Pancreas (tissue), 10 donors: Measurements from ENCODE around the gene GRB14. TPM values are rescaled to one million over a fixed set of nuclear protein-coding genes. Genes with fewer than 3 reads are reported as not detected.

Source experiments
- ATAC-seq, 4 donors: fragments of 200-7000 bp; cut with Tn5 transposase; one replicate each; pipeline versions ENCODE4 v1.8.0 to v1.9.1; 2020; ENCODE audit warnings: mild to moderate bottlenecking in 4 of 4, moderate library complexity in 4 of 4
- DNase-seq, 6 donors: peaks; one replicate each; pipeline ENCODE4 v3.0.0-alpha.2; 2020
- FAIRE-seq: peaks from 2 replicates; lab custom pipeline; 2012; peaks lifted over from hg19 to GRCh38; lab: Jason Lieb, UNC
- H3K27ac ChIP-seq, 4 donors: fragments of 200-600 bp; sonication (generic); 1 replicate in 3 of 4; 2 replicates in 1 of 4; pipeline versions ENCODE4 v1.5.0 to v1.8.0; 2020
- H3K27me3 ChIP-seq, 4 donors: fragments of 200-600 bp; one replicate each; pipeline ENCODE4 v1.8.0; 2021
- H3K36me3 ChIP-seq, 3 donors: fragments of 200-600 bp; sonication (generic) in 1 of 3; one replicate each; pipeline versions ENCODE4 v1.5.0 to v1.8.0; 2020 to 2021
- H3K4me1 ChIP-seq, 3 donors: fragments of 200-600 bp; one replicate each; pipeline ENCODE4 v1.8.0; 2021
- H3K4me3 ChIP-seq, 4 donors: fragments of 200-600 bp; sonication (generic) in 2 of 4; one replicate each; pipeline versions ENCODE4 v1.5.0 to v1.8.0; 2020 to 2021
- H3K9me3 ChIP-seq, 4 donors: fragments of 200-600 bp; one replicate each; pipeline ENCODE4 v1.8.0; 2021
- WGBS, 2 donors: extraction: QIAGEN DNeasy Blood & Tissue Kit; methylation state at CpG; one replicate each; pipeline ENCODE4 v1.1.7; 2013; 5-methylcytosine and 5-hydroxymethylcytosine counted together
- intact Hi-C, 3 donors: fragments of 100-400 bp; cut with DNase I; formaldehyde crosslinking; loops; one replicate each; pipeline versions ENCODE4 v1.11.1 to v1.14.2; 2022
- polyA plus RNA-seq, 2 donors: library from polyadenylated mRNA; stranded (reverse); fragments of 200-250 nt; gene quantifications; one replicate each; pipeline ENCODE4 v1.2.3, GENCODE V29; 2013
- total RNA-seq, 6 donors: library from RNA; stranded (reverse); fragmentation: NEBNext Ultra II Directional in 4 of 6; extraction: Animal tissue kit (Norgen Biotek cat#: 25700) in 4 of 6; gene quantifications; one replicate each; pipeline versions ENCODE4 v1.2.1 to v1.2.4, GENCODE V29; 2021 to 2023
- TF ChIP-seq, protein P1 (sequence below), 4 donors: fragments of 200-600 bp; sonication (generic) in 3 of 4; IDR thresholded peaks; one replicate each; pipeline versions ENCODE4 v1.5.0 to v1.8.0; 2021; ENCODE audit warnings: antibody characterized with exemption in 4 of 4
- donor health status: healthy with polysubstance abuse.
- donor health status: DM: no; HTN: no; CAD: no; lungs with moderate emphysema.
- donor health status: DM: no; HTN: no; CAD: no.
- donor health status: control.
- donor health status: control.
- donor health status: Bipolar disorder and iron deficiency.
- donor health status: DM: yes; HTN: yes; CAD: no.
- donor health status: DM: no; HTN: no; CAD: no.
- donor health status: DM: no; HTN: no; CAD: no.
- donor health status: DM: yes; HTN: yes; CAD: no.

The GRB14 gene
- total and polyA plus RNA-seq, 8 donors: 7.8 to 74.9 (median 15.1) TPM

DNA sequence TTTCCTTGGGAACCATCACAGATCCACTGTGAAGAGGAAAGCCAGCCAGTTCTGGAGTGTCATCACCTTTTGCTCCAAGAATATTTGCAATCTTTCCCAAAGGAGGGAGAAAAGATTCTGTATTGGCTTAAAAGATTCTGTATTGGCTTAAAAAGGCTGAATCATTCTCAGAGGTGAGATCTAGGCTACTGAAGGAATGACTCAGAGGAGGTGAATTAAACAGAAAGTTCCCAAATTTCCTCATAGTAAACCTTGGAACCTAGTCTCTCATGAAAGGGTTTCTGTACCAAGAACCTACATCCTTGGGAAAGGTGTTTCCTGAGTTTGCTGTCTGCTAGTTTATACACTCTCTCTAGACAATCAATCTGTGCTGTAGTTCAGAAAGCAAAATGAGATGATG lies 34.1 kb upstream of the GRB14 start:
- intact Hi-C loops: no loop called here
- Histone ChIP-seq H3K4me3 (no peak overlapping the region), H3K9me3 (no peaks in the 10 kb centered on the region), H3K27me3 (no peaks in the 10 kb centered on the region), H3K36me3 (no peaks in the 10 kb centered on the region), H3K4me1 (no peaks in the 10 kb centered on the region), H3K27ac (no peak overlapping the region)
- TF ChIP-seq, protein P1, sequence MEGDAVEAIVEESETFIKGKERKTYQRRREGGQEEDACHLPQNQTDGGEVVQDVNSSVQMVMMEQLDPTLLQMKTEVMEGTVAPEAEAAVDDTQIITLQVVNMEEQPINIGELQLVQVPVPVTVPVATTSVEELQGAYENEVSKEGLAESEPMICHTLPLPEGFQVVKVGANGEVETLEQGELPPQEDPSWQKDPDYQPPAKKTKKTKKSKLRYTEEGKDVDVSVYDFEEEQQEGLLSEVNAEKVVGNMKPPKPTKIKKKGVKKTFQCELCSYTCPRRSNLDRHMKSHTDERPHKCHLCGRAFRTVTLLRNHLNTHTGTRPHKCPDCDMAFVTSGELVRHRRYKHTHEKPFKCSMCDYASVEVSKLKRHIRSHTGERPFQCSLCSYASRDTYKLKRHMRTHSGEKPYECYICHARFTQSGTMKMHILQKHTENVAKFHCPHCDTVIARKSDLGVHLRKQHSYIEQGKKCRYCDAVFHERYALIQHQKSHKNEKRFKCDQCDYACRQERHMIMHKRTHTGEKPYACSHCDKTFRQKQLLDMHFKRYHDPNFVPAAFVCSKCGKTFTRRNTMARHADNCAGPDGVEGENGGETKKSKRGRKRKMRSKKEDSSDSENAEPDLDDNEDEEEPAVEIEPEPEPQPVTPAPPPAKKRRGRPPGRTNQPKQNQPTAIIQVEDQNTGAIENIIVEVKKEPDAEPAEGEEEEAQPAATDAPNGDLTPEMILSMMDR (IDR thresholded peaks at IDR 0.05): no peak
- ATAC-seq: no peak
- FAIRE-seq: no peak
- DNase-seq: no peak

DNA sequence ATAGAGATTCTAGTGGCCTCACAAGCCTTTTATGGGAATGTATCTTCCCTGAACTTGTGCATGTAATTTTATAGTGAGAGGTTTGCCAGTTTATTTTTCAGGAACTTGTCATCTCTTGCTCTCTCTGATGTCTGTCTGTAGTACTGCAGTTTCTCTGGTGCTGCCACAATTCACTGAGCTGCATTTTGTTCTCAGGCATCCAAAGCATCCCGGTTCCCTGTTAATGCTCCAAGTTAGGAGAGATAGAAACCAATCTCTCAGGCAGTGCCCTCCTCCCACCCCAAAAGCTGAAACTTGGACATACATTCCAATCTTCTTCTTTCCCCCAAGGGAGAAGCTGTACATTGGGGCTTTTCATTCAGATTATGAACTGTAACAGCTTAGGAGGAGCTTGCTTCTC lies 30.1 kb upstream of the GRB14 start:
- no peak for DNase-seq
- no peak overlapping the region for H3K27ac ChIP-seq
- no peak for FAIRE-seq
- no peak for ATAC-seq
- H3K27me3 ChIP-seq: no peaks in the 10 kb centered on the region
- H3K4me3 ChIP-seq: no peak overlapping the region
- H3K4me1 ChIP-seq: no peaks in the 10 kb centered on the region
- TF ChIP-seq, protein P1 (IDR thresholded peaks at IDR 0.05): no peak
- no peaks in the 10 kb centered on the region for H3K36me3 ChIP-seq
- peaks cover 0 to 4% (median 0%) of the 10 kb centered on the region in 4 donors for H3K9me3 ChIP-seq
- intact Hi-C loops: no loop called here
- whole genome bisulfite sequencing, 2 donors: 66 to 76% methylated on average over 1 of the region's 1 CpG

DNA sequence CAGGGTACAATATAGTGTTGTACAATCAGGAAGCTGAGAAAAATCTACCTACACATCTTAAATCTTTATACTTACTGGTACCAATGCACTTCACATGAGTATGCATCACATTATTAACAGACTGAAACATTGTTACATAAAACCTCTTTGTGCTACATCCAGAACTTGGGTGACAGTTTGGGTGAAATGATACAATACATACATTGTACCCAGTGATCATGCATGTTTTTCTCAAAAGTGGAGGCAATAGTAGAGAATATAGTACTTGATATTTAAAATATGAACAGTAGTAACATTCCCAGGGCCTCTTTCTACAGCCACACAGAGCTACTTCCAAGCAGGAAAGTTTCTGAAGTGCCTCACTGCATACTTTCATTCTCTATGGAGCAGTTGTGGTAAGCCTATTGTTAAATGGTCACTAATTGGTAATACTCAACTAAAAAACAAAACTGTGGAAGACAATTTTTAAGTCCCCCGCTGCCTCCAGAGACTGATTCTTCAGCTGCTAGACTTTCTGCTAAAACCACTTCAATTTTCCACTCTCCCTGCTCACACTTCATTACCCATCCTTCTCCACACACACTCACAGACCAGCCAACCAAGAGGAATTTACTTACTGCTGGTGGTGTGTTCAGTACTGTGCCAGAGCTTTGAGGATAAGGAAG lies 22.9 kb upstream of the GRB14 start:
- TF ChIP-seq, protein P1 (IDR thresholded peaks at IDR 0.05): no peak
- H3K4me3 ChIP-seq: no peak overlapping the region
- H3K9me3 ChIP-seq: no peaks in the 10 kb centered on the region
- no peak overlapping the region for H3K27ac ChIP-seq
- no peaks in the 10 kb centered on the region for H3K4me1 ChIP-seq
- WGBS, 2 donors: 81 to 92% methylated on average over 1 of the region's 1 CpG
- H3K36me3 ChIP-seq: no peaks in the 10 kb centered on the region
- intact Hi-C loops: no loop called here
- DNase-seq (no peak), ATAC-seq (peak; percentile 29 to 48 (median 32)), FAIRE-seq (no peak)
- H3K27me3 ChIP-seq: no peaks in the 10 kb centered on the region

DNA sequence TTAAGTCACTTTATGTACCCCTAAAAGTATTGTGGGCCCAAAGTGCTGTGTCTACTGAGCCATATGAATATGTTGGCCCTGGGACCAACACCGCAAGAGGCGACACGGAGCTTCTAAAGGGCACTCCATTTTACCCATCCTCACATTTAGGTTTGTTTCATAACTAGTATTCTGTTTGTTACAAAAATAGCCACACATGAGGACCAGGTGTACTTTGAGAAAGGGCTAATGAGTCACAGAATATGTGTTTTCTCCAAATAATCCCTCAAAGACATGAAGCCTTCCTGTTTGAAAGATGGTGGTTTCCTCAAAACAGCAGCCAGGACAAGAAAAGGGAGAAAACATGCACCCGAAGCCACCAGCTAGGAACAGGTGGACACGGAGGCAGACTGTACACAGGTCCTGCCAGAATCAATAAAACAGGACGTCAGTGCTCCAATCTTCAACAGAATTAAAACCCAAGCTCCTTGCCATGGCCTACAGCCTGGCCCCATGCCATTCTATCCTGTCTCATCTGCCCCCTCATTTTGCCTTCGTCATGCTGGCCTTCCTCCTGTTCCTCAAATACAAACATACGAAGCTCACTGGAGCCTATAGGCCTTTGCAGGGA lies 21.8 kb upstream of the GRB14 start:
- intact Hi-C loops: no loop called here

More for the DNA sequence above, 21.8 kb upstream of the GRB14 start:
- Histone ChIP-seq H3K27ac (no peak overlapping the region), H3K9me3 (no peaks in the 10 kb centered on the region), H3K27me3 (no peaks in the 10 kb centered on the region), H3K36me3 (no peaks in the 10 kb centered on the region), H3K4me3 (no peak overlapping the region), H3K4me1 (no peaks in the 10 kb centered on the region)
- DNase-seq: peak in 2 of 6 donors; percentile 15 to 30
- TF ChIP-seq, protein P1 (IDR thresholded peaks at IDR 0.05): no peak
- 54 to 58% methylated on average over 8 of the region's 8 CpGs for WGBS, 2 donors
- FAIRE-seq: no peak
- ATAC-seq: peak; percentile 50 to 81 (median 71)
